Muscle layer of colon (tissue), 2 donors: ENCODE results near the gene MSANTD7.
"Not testable (repeated sequence)": the region's sequence is repeated elsewhere in the genome, so short reads cannot be mapped to it uniquely, and the experiment has no call there.

Source experiments
- H3K27ac ChIP-seq: one replicate; pipeline ENCODE4 v1.7.0; 2013; ENCODE audit warnings: low read depth, mild to moderate bottlenecking, low read length, moderate library complexity
- H3K27me3 ChIP-seq, 2 donors: one replicate each; pipeline ENCODE4 v1.7.0; 2013; ENCODE audit warnings: low read length in 2 of 2, mild to moderate bottlenecking in 2 of 2; ENCODE audit not compliant: insufficient read depth in 2 of 2, control insufficient read depth in 1 of 2
- H3K36me3 ChIP-seq: one replicate; pipeline ENCODE4 v1.7.0; 2013; ENCODE audit warnings: mild to moderate bottlenecking, low read length; ENCODE audit not compliant: insufficient read depth
- H3K4me1 ChIP-seq: one replicate; pipeline ENCODE4 v1.7.0; 2013; ENCODE audit warnings: mild to moderate bottlenecking, low read length; ENCODE audit not compliant: insufficient read depth
- H3K4me3 ChIP-seq, 2 donors: one replicate each; pipeline ENCODE4 v1.7.0; 2013; ENCODE audit warnings: low read length in 2 of 2, low read depth in 1 of 2, mild to moderate bottlenecking in 1 of 2, moderate library complexity in 1 of 2
- H3K9ac ChIP-seq: one replicate; pipeline ENCODE4 v1.7.0; 2013; ENCODE audit warnings: low read length
- H3K9me3 ChIP-seq: one replicate; pipeline ENCODE4 v1.7.0; 2013; ENCODE audit warnings: mild to moderate bottlenecking, low read length
- donor health status: abdominal sarcoma.
- donor health status: Adenocarcinoma of cecum.

Gene MSANTD7

GRCh38 chr10:14840178-14840577 lies 2.1 kb downstream of the MSANTD7 start:
- Histone ChIP-seq H3K9me3 (no peaks in the 10 kb centered on the region), H3K4me1 (peaks cover 22% of the 10 kb centered on the region), H3K27me3 (no peaks in the 10 kb centered on the region), H3K4me3 (no peak overlapping the region), H3K27ac (no peak overlapping the region), H3K9ac (no peak overlapping the region), H3K36me3 (peaks cover 31% of the 10 kb centered on the region)

DNA sequence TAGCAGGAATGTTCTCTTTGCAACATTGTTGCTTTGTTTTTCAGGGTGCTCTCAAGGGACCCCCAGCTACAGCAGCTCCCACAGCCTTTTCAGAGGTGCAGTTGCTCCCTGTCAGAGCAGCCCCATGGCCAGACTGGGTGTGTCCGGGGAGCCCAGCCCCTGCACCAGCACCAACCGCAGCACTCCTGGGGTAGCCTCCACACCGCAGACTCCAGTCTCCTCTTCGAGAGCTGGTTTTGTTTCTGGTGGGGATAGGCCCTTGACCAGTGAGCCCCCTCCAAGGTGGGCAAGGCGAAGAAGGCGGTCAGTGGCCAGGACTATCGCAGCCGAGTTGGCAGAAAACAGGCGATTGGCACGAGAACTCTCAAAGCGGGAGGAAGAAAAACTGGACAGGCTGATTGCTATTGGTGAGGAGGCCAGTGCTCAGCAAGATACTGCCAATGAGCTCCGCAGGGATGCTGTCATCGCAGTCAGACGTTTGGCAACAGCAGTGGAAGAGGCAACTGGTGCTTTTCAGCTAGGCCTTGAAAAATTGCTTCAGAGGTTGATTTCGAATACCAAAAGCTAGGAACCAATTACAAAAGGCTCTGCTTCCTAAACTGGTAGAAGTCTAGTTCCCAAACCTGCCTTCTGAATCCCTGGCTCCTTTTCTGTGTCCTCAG lies 5.4 kb downstream of the MSANTD7 start:
- no peak overlapping the region for H3K9ac ChIP-seq
- no peak overlapping the region for H3K4me3 ChIP-seq
- peaks cover 31% of the 10 kb centered on the region for H3K36me3 ChIP-seq
- H3K27me3 ChIP-seq: no peaks in the 10 kb centered on the region
- H3K9me3 ChIP-seq: no peaks in the 10 kb centered on the region
- no peak overlapping the region for H3K27ac ChIP-seq
- H3K4me1 ChIP-seq: peaks cover 8% of the 10 kb centered on the region

- Histone ChIP-seq H3K27ac (no peak overlapping the region), H3K4me3 (no peak overlapping the region), H3K36me3 (peaks cover 31% of the 10 kb centered on the region), H3K27me3 (no peaks in the 10 kb centered on the region), H3K9me3 (no peaks in the 10 kb centered on the region), H3K4me1 (no peaks in the 10 kb centered on the region), H3K9ac (no peak overlapping the region)
Measured at GRCh38 chr10:14844948-14845347, 6.8 kb downstream of the MSANTD7 start.

GRCh38 chr10:14852236-14852635 lies 14.1 kb downstream of the MSANTD7 start:
- peaks cover 10% of the 10 kb centered on the region for H3K36me3 ChIP-seq

GRCh38 chr10:14855453-14855852 lies 17.3 kb downstream of the MSANTD7 start:
- Histone ChIP-seq H3K4me1 (no peaks in the 10 kb centered on the region), H3K9me3 (no peaks in the 10 kb centered on the region), H3K36me3 (peaks cover 15% of the 10 kb centered on the region), H3K9ac (no peak overlapping the region), H3K27ac (no peak overlapping the region), H3K27me3 (no peaks in the 10 kb centered on the region), H3K4me3 (no peak overlapping the region)

More at GRCh38 chr10:14852236-14852635, 14.1 kb downstream of the MSANTD7 start:
- H3K27ac ChIP-seq: no peak overlapping the region
- no peaks in the 10 kb centered on the region for H3K9me3 ChIP-seq
- H3K9ac ChIP-seq: no peak overlapping the region
- H3K4me3 ChIP-seq: no peak overlapping the region
- no peaks in the 10 kb centered on the region for H3K4me1 ChIP-seq
- H3K27me3 ChIP-seq: no peaks in the 10 kb centered on the region

DNA sequence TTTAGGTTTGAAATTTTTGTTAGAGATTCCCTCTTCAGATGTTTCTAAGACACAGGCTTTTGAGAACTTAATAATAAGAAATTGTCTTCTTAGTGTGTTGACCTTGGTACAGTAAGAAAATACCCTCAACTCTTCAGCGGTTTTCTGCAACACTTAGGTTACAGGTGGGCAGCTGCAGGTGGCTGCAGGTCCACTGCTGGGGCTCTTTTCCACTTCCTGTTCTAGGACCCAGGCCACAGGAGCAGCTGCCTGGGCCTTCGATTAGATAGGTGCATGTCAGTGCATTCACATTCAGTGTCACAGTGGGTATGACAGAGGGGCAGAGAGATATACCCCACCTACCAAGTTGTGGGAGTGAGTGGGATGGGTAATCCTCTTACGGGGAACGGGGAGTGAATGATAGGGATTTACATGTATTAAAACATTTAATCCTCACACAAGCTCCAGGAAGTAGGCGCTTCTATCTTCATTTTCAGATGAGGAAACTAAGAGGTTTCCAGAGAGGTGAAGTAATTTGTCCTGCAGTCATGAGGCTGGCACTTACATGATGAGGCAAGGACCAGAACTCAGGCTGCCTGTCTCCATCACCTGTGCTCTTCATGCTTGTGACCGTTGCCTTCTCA lies 20.3 kb downstream of the MSANTD7 start:
- Histone ChIP-seq H3K27me3 (no peaks in the 10 kb centered on the region), H3K4me1 (no peaks in the 10 kb centered on the region), H3K9ac (no peak overlapping the region), H3K9me3 (no peaks in the 10 kb centered on the region), H3K36me3 (peaks cover 17% of the 10 kb centered on the region), H3K27ac (no peak overlapping the region), H3K4me3 (no peak overlapping the region)

DNA sequence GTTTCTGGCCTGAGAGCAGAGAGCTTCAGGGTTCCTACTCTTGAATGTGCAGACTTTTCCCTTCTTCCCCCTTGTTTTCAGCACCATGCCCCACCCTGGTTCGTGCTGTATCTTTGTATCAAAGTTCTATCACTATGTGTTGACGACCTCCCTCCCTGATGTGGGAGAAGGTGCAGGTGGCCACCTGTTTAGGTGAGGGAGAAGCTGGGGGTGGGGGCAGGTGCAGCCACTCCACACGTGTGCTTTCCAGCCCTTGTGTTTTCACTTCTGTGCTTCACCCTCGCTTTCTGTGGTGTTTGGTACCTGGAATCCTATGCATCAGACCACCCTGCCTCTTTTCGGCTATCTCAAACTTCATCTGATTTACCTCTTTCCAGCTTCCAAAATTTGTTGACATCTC lies 20.9 kb downstream of the MSANTD7 start:
- no peaks in the 10 kb centered on the region for H3K4me1 ChIP-seq
- no peak overlapping the region for H3K4me3 ChIP-seq
- H3K27ac ChIP-seq: no peak overlapping the region
- H3K36me3 ChIP-seq: peaks cover 17% of the 10 kb centered on the region
- no peaks in the 10 kb centered on the region for H3K27me3 ChIP-seq
- H3K9me3 ChIP-seq: no peaks in the 10 kb centered on the region
- H3K9ac ChIP-seq: no peak overlapping the region

- peaks cover 17% of the 10 kb centered on the region for H3K36me3 ChIP-seq
- no peak overlapping the region for H3K4me3 ChIP-seq
- no peaks in the 10 kb centered on the region for H3K4me1 ChIP-seq
- H3K27me3 ChIP-seq: no peaks in the 10 kb centered on the region
- no peaks in the 10 kb centered on the region for H3K9me3 ChIP-seq
- no peak overlapping the region for H3K27ac ChIP-seq
- no peak overlapping the region for H3K9ac ChIP-seq
Measured at GRCh38 chr10:14859775-14860174, 21.7 kb downstream of the MSANTD7 start.

- Histone ChIP-seq H3K4me3 (no peak overlapping the region), H3K36me3 (peaks cover 15% of the 10 kb centered on the region)
Measured at GRCh38 chr10:14860791-14861190, 22.7 kb downstream of the MSANTD7 start.

GRCh38 chr10:14864466-14864865 lies 26.4 kb downstream of the MSANTD7 start:
- H3K4me3 ChIP-seq, H3K9ac ChIP-seq, H3K9me3 ChIP-seq, H3K27ac ChIP-seq, H3K4me1 ChIP-seq, H3K27me3 ChIP-seq: not testable (repeated sequence)
- peaks cover 22% of the 10 kb centered on the region for H3K36me3 ChIP-seq

More at GRCh38 chr10:14860791-14861190, 22.7 kb downstream of the MSANTD7 start:
- H3K9me3 ChIP-seq: no peaks in the 10 kb centered on the region
- no peaks in the 10 kb centered on the region for H3K27me3 ChIP-seq
- H3K27ac ChIP-seq: no peak overlapping the region
- no peaks in the 10 kb centered on the region for H3K4me1 ChIP-seq
- no peak overlapping the region for H3K9ac ChIP-seq

- H3K9me3 ChIP-seq, H3K4me3 ChIP-seq, H3K27ac ChIP-seq, H3K4me1 ChIP-seq, H3K9ac ChIP-seq, H3K27me3 ChIP-seq: not testable (repeated sequence)
- H3K36me3 ChIP-seq: peaks cover 25% of the 10 kb centered on the region
Measured at GRCh38 chr10:14864871-14865270, 26.8 kb downstream of the MSANTD7 start.
